ENCODE data around the gene GCK. TPM values are rescaled to one million over a fixed set of nuclear protein-coding genes. Genes with fewer than 3 reads are reported as not detected.

GCK gene
- total and polyA plus RNA-seq, 2 of the 13 experiments (the other 11 are each of a cell fraction or from before 2014, with no cell fraction given), result not detected

- Histone ChIP-seq H3K4me1 (ENCODE audit: insufficient read depth, low read length) (peaks cover 5% of the 10 kb centered on the region), H3K4me2 (ENCODE audit: low read depth, low read length) (no peak overlapping the region; the same call in 1 of the 2 replicates)
- POLR2A ChIA-PET, result no interaction called here
Observed at GRCh38 chr7:44147026-44147991, 41.9 kb downstream of the GCK start.

More at GRCh38 chr7:44147026-44147991, 41.9 kb downstream of the GCK start:
- Histone ChIP-seq H2AFZ (ENCODE audit: low read length) (no peak overlapping the region), H3K27ac (ENCODE audit: extremely low read length, insufficient read depth, low read length) (no peak overlapping the region), H3K36me3 (replicated peaks in 1 of 2; ENCODE audit: control insufficient read depth in 1 of 2, insufficient read depth in 2 of 2, low read length in 2 of 2) (no peaks in the 10 kb centered on the region), H3K4me3 (replicated peaks in 1 of 3; ENCODE audit: insufficient read depth in 1 of 3, low read depth in 2 of 3, low read length in 3 of 3) (no peak overlapping the region), H3K9ac (ENCODE audit: insufficient read depth, low read depth, low read length) (no peak overlapping the region), H4K20me1 (ENCODE audit: insufficient read depth, low read length) (no peaks in the 10 kb centered on the region), H3K27me3 (ENCODE audit: control insufficient read depth in 1 of 2, insufficient read depth in 2 of 2, low read length in 2 of 2) (peaks cover 2 to 43% of the 10 kb centered on the region in 2 experiments; a peak in 3 of 5 replicates), H3K79me2 (ENCODE audit: insufficient read depth, low read length) (no peaks in the 10 kb centered on the region), H3K9me3 (ENCODE audit: low read length) (no peaks in the 10 kb centered on the region)
- intact Hi-C loops (cut with micrococcal nuclease; ENCODE audit: unreplicated experiment) (no loop called here), in situ Hi-C loops (cut with HindIII; ENCODE audit: extremely low pct_ligation_motif_present, low pct_unique_long_range_greater_than_20kb) (no loop called here)
- 72% methylated on average over 21 of the region's 33 CpGs for WGBS (ENCODE audit: low lambda C conversion rate)
- TF ChIP-seq NR3C1 (CRISPR knock-in tag; IDR thresholded peaks at IDR 0.05) (no peak), ZNF292 (CRISPR knock-in tag; IDR thresholded peaks at IDR 0.05; ENCODE audit: borderline replicate concordance, low read depth) (no peak), TOPORS (CRISPR knock-in tag; IDR thresholded peaks at IDR 0.05) (no peak), ISL2 (CRISPR knock-in tag; IDR thresholded peaks at IDR 0.05) (no peak), ZNF224 (CRISPR knock-in tag; IDR thresholded peaks at IDR 0.05) (no peak), ZNF3 (CRISPR knock-in tag; IDR thresholded peaks at IDR 0.05) (no peak), KDM3A (CRISPR knock-in tag; IDR thresholded peaks at IDR 0.05; ENCODE audit: low read depth) (no peak), ZNF720 (CRISPR knock-in tag; IDR thresholded peaks at IDR 0.05) (no peak), SIX4 (CRISPR knock-in tag; IDR thresholded peaks at IDR 0.05) (no peak), MEIS1 (CRISPR knock-in tag; IDR thresholded peaks at IDR 0.05; ENCODE audit: borderline replicate concordance) (no peak), RARG (CRISPR knock-in tag; IDR thresholded peaks at IDR 0.05; ENCODE audit: low read depth) (no peak)
- TF ChIP-seq, protein P1, sequence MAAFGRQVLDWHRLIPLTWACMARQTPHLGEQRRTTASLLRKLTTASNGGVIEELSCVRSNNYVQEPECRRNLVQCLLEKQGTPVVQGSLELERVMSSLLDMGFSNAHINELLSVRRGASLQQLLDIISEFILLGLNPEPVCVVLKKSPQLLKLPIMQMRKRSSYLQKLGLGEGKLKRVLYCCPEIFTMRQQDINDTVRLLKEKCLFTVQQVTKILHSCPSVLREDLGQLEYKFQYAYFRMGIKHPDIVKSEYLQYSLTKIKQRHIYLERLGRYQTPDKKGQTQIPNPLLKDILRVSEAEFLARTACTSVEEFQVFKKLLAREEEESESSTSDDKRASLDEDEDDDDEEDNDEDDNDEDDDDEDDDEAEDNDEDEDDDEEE (CRISPR knock-in tag; IDR thresholded peaks at IDR 0.05), result no peak
- TF ChIP-seq, protein P2, sequence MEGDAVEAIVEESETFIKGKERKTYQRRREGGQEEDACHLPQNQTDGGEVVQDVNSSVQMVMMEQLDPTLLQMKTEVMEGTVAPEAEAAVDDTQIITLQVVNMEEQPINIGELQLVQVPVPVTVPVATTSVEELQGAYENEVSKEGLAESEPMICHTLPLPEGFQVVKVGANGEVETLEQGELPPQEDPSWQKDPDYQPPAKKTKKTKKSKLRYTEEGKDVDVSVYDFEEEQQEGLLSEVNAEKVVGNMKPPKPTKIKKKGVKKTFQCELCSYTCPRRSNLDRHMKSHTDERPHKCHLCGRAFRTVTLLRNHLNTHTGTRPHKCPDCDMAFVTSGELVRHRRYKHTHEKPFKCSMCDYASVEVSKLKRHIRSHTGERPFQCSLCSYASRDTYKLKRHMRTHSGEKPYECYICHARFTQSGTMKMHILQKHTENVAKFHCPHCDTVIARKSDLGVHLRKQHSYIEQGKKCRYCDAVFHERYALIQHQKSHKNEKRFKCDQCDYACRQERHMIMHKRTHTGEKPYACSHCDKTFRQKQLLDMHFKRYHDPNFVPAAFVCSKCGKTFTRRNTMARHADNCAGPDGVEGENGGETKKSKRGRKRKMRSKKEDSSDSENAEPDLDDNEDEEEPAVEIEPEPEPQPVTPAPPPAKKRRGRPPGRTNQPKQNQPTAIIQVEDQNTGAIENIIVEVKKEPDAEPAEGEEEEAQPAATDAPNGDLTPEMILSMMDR (CRISPR knock-in tag; IDR thresholded peaks at IDR 0.05), result no peak
- TF ChIP-seq, protein P3, sequence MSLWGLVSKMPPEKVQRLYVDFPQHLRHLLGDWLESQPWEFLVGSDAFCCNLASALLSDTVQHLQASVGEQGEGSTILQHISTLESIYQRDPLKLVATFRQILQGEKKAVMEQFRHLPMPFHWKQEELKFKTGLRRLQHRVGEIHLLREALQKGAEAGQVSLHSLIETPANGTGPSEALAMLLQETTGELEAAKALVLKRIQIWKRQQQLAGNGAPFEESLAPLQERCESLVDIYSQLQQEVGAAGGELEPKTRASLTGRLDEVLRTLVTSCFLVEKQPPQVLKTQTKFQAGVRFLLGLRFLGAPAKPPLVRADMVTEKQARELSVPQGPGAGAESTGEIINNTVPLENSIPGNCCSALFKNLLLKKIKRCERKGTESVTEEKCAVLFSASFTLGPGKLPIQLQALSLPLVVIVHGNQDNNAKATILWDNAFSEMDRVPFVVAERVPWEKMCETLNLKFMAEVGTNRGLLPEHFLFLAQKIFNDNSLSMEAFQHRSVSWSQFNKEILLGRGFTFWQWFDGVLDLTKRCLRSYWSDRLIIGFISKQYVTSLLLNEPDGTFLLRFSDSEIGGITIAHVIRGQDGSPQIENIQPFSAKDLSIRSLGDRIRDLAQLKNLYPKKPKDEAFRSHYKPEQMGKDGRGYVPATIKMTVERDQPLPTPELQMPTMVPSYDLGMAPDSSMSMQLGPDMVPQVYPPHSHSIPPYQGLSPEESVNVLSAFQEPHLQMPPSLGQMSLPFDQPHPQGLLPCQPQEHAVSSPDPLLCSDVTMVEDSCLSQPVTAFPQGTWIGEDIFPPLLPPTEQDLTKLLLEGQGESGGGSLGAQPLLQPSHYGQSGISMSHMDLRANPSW (CRISPR knock-in tag; IDR thresholded peaks at IDR 0.05; ENCODE audit: borderline replicate concordance), result no peak
- CTCF ChIA-PET (ENCODE audit: low intra/inter-chr PET ratio, low total read pairs), result no interaction called here
- ATAC-seq, result no peak
- no TSS peak for BruUV-seq (replicated peaks)
- FAIRE-seq, result no peak
- DNase-seq (ENCODE audit: low spot score), result no peak

Data from HepG2 (cell line).